Measurements from ENCODE around the gene FOXC2. TPM values are rescaled to one million over a fixed set of nuclear protein-coding genes. Genes with fewer than 3 reads are reported as not detected.
A peak's percentile ranks its signal among the peaks of the same experiment; 100 is the strongest.

FOXC2 gene
- total and polyA plus RNA-seq, 11 donors, result 0.76 to 3.3 (median 1.4) TPM

- Histone ChIP-seq H3K27me3 (peaks cover 13 to 77% (median 58%) of the 10 kb centered on the region in 9 donors), H3K36me3 (no peaks in the 10 kb centered on the region), H3K9me3 (no peaks in the 10 kb centered on the region), H3K4me3 (no peak overlapping the region), H3K4me1 (peaks cover 0 to 14% (median 2%) of the 10 kb centered on the region in 12 donors), H3K27ac (no peak overlapping the region)
- ATAC-seq (no peak), DNase-seq (peak in 1 of 5 donors; percentile 39)
- 76 to 81% (median 76%) methylated on average over 24 to 35 of the region's 35 CpGs for WGBS, 4 donors
- TF ChIP-seq POLR2A (IDR thresholded peaks at IDR 0.05) (no peak), CTCF (IDR thresholded peaks at IDR 0.05) (no peak)
- intact Hi-C loops (cut with DNase I), result loop anchor here in 6 of 10 donors (2.0 to 10.0 kb wide), 5 partner anchors 267 to 701 kb away; no protein-coding TSS in a partner anchor
These were observed 45.1 kb upstream of the FOXC2 start for GRCh38 chr16:86521236-86522197.

GRCh38 chr16:86522634-86523033, 44.0 kb upstream of the FOXC2 start:
- Histone ChIP-seq H3K4me1 (peaks cover 0 to 13% (median 2%) of the 10 kb centered on the region in 12 donors), H3K27me3 (peaks cover 4 to 66% (median 47%) of the 10 kb centered on the region in 9 donors), H3K27ac (no peak overlapping the region), H3K4me3 (no peak overlapping the region), H3K36me3 (no peaks in the 10 kb centered on the region), H3K9me3 (no peaks in the 10 kb centered on the region)
- ATAC-seq (no peak), DNase-seq (peak in 1 of 5 donors; percentile 44)
- no peak for TF ChIP-seq POLR2A (IDR thresholded peaks at IDR 0.05)
- no peak for TF ChIP-seq CTCF (IDR thresholded peaks at IDR 0.05)
- intact Hi-C loops (cut with DNase I), result loop anchor here in 3 of 10 donors (5.0 to 10.0 kb wide), 2 partner anchors 268 to 700 kb away; no protein-coding TSS in a partner anchor
- 77 to 89% (median 84%) methylated on average over 16 of the region's 16 CpGs for WGBS, 4 donors

DNA sequence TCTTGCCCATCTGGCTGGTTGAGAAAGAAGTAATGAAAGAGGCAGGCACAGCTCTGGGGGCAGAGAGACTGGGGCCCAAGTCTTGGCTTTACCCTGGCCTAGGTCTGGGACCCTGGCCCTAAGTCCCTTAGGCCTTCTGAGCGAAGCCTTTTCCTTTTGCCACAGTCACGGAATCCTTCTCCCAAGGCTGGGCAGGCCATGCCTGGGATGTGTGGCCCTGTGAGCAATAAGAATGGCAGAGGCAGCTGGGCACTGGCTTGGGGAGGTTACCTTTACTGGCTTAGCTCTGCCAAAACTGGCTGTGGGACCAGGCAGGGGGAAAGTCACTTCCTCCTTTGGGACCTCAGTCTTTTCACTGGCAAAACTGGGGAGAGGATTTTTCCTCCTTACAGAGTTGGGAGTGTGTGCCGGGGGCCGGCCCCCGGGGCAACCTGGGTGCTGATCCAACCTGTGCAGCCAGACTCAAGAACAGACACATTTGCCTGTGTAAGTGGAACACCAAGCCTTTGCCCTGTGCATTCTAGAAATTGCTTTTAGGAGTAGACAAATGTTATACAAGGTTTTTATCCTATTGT, 43.4 kb upstream of the FOXC2 start:
- ATAC-seq (no peak), DNase-seq (no peak)
- H3K27me3 ChIP-seq, result peaks cover 3 to 59% (median 40%) of the 10 kb centered on the region in 9 donors

More for the DNA sequence above, 43.4 kb upstream of the FOXC2 start:
- Histone ChIP-seq H3K36me3 (no peaks in the 10 kb centered on the region), H3K27ac (no peak overlapping the region), H3K9me3 (no peaks in the 10 kb centered on the region), H3K4me3 (no peak overlapping the region), H3K4me1 (peaks cover 0 to 13% (median 2%) of the 10 kb centered on the region in 12 donors)
- WGBS, 4 donors, result 64 to 80% (median 78%) methylated on average over 5 of the region's 5 CpGs
- intact Hi-C loops (cut with DNase I), result loop anchor here in 3 of 10 donors (5.0 to 10.0 kb wide), 2 partner anchors 268 to 701 kb away; no protein-coding TSS in a partner anchor
- TF ChIP-seq CTCF (IDR thresholded peaks at IDR 0.05) (no peak), POLR2A (IDR thresholded peaks at IDR 0.05) (no peak)

Measured in heart left ventricle (tissue), 16 donors.